ENCODE measurements around the gene SPATA9.

The SPATA9 gene

DNA sequence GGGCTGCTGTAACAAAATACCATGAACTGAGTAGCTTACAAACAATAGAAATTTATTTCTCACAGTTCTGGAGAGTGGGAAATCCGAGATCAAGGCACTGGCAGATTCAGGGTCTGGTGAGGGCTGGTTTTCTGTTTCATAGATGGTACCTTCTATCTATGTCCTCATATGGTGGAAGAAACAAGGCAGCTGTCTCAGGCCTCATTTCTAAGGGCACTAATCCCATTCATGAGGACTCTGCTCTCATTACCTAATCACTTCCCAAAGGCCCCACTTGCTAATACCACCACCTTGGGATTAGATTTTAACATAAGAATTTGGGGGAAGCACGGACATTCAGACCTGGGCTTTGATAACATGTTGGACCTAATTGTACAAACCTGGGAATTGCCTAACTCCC is 22.7 kb downstream of the SPATA9 start:
- in situ Hi-C loops (cut with HindIII; ENCODE audit: low sequenced_read_pairs), result loop anchor here (25.0 kb wide), 2 partner anchors 177 to 677 kb away; no protein-coding TSS in a partner anchor
- no peak for DNase-seq (ENCODE audit: low read depth, low spot score)
- no peak for TF ChIP-seq CTCF (IDR thresholded peaks at IDR 0.05; ENCODE audit: low read depth, low read length)
- H3K4me3 ChIP-seq (ENCODE audit: low read depth, low read length), result no peak overlapping the region

- no peak for TF ChIP-seq CTCF (IDR thresholded peaks at IDR 0.05; ENCODE audit: low read depth, low read length)
- DNase-seq (ENCODE audit: low read depth, low spot score), result no peak
- H3K4me3 ChIP-seq (ENCODE audit: low read depth, low read length), result no peak overlapping the region
- in situ Hi-C loops (cut with HindIII; ENCODE audit: low sequenced_read_pairs), result loop anchor here (25.0 kb wide), 2 partner anchors 182 to 682 kb away; no protein-coding TSS in a partner anchor
Measured at GRCh38 chr5:95655575-95655974, 27.2 kb downstream of the SPATA9 start.

DNA sequence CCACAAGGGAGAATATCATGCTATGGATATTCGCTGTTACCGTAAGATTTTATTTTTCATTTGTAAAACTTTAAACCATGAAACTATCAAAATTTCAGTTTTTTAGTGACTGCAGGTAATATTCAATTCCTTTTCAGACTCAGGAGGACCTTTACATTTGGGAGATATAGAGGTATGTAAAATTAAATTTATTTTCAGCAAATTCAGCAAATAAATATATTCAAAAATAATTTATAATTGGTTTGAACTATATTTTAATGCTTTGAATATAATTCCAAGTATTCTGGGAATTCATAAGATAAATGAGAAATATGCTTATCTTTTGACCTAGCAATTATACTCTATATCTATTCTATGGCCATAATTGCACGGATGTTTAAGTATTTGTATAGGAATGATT is 28.6 kb downstream of the SPATA9 start:
- no peak for TF ChIP-seq CTCF (IDR thresholded peaks at IDR 0.05; ENCODE audit: low read depth, low read length)
- no peak overlapping the region for H3K4me3 ChIP-seq (ENCODE audit: low read depth, low read length)

GRCh38 chr5:95652849-95653248 is 29.9 kb downstream of the SPATA9 start:
- H3K4me3 ChIP-seq (ENCODE audit: low read depth, low read length), result no peak overlapping the region
- in situ Hi-C loops (cut with HindIII; ENCODE audit: low sequenced_read_pairs), result loop anchor here (25.0 kb wide), 2 partner anchors 184 to 684 kb away; no protein-coding TSS in a partner anchor
- no peak for DNase-seq (ENCODE audit: low read depth, low spot score)
- TF ChIP-seq CTCF (IDR thresholded peaks at IDR 0.05; ENCODE audit: low read depth, low read length), result no peak

More for the DNA sequence above, 28.6 kb downstream of the SPATA9 start:
- no peak for DNase-seq (ENCODE audit: low read depth, low spot score)
- in situ Hi-C loops (cut with HindIII; ENCODE audit: low sequenced_read_pairs), result loop anchor here (25.0 kb wide), 2 partner anchors 183 to 683 kb away; no protein-coding TSS in a partner anchor

DNA sequence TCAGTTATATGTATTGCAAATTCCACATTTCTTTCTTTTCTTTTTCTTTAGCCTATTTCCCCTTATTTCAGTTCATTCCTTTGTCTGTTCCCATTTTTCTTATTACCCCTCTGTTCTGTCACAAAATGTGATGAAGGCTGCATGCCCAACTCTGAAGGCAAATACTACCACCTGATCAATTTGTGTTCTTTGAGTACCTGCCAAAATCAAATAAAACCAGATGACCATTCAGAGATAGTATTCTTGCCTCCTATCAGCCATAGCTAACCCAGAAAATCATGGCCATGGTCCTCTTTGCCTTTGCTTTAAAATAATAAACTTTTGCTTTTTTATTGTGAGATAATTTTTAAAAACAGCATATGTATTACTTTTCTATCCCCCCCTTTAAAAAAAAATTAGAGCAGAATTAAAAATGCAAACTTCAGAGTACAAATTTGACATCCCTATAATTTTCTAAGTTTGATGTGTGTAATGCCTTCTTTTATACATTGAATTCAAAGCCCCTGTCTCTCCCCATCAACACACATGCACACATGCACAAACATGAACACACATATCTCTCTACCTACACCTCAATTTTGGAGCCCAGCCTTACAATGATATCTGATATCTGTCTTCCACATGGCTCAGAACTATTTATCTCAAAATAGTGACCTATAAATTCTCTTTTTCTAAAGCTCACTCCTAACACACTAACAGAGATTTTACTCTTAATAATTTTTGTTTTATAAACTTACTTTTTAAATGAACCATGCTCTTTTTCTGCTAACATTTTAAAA is 32.8 kb downstream of the SPATA9 start:
- DNase-seq (ENCODE audit: low read depth, low spot score), result no peak
- H3K4me3 ChIP-seq (ENCODE audit: low read depth, low read length), result no peak overlapping the region
- TF ChIP-seq CTCF (IDR thresholded peaks at IDR 0.05; ENCODE audit: low read depth, low read length), result no peak
- in situ Hi-C loops (cut with HindIII; ENCODE audit: low sequenced_read_pairs), result loop anchor here (25.0 kb wide), 2 partner anchors 187 to 687 kb away; no protein-coding TSS in a partner anchor

GRCh38 chr5:95649274-95649673 is 33.5 kb downstream of the SPATA9 start:
- DNase-seq (ENCODE audit: low read depth, low spot score), result no peak
- no peak overlapping the region for H3K4me3 ChIP-seq (ENCODE audit: low read depth, low read length)
- TF ChIP-seq CTCF (IDR thresholded peaks at IDR 0.05; ENCODE audit: low read depth, low read length), result no peak
- in situ Hi-C loops (cut with HindIII; ENCODE audit: low sequenced_read_pairs), result no loop called here
